GM12878 (cell line): Measurements from ENCODE around the gene NHERF2.
A peak's percentile ranks its signal among the peaks of the same experiment; 100 is the strongest.

ENCODE experiments used
- MXI1 ChIP-seq: fragments of 150-350 bp; IDR thresholded peaks from 2 replicates; pipeline ENCODE4 v1.6.1; 2011; ENCODE audit warnings: low read depth, mild to moderate bottlenecking, inconsistent platforms, low read length, improper control_type of control experiment
- MYB ChIP-seq: fragments of 150-350 bp; IDR thresholded peaks from 2 replicates; pipeline ENCODE4 v1.6.1; 2014; ENCODE audit warnings: mild to moderate bottlenecking, low read depth, low read length, borderline replicate concordance
- NFYB ChIP-seq: IDR thresholded peaks from 2 replicates; pipeline ENCODE4 v1.6.1; 2011; ENCODE audit warnings: low read depth, mild to moderate bottlenecking, low read length, improper control_type of control experiment, moderate library complexity; ENCODE audit not compliant: insufficient read depth
- SIN3A ChIP-seq: IDR thresholded peaks from 2 replicates; pipeline ENCODE4 v1.6.1; 2012; ENCODE audit warnings: low read depth, low read length, improper control_type of control experiment
- SUZ12 ChIP-seq: fragments of 200-600 bp; sonication (generic); IDR thresholded peaks from one replicate; pipeline ENCODE4 v1.6.1; 2018; ENCODE audit warnings: antibody characterized with exemption, mild to moderate bottlenecking; ENCODE audit not compliant: unreplicated experiment
- TF ChIP-seq, protein P1 (sequence below): fragments of 450-650 bp; IDR thresholded peaks from 2 replicates; pipeline ENCODE4 v1.6.1; 2014; ENCODE audit warnings: mild to moderate bottlenecking
- TF ChIP-seq, protein P2 (sequence below), 3 experiments: IDR thresholded peaks in 2 of 3; conservative IDR thresholded peaks in 1 of 3; 2 replicates each; pipeline ENCODE4 v1.5.1; 2011; ENCODE audit warnings: low read depth in 3 of 3, low read length in 3 of 3, mild to moderate bottlenecking in 3 of 3, control low read depth in 2 of 3, moderate library complexity in 2 of 3, inconsistent platforms in 1 of 3, mixed read lengths in 1 of 3; ENCODE audit not compliant: control insufficient read depth in 2 of 3, insufficient read depth in 1 of 3; ENCODE audit errors: extremely low read depth in 1 of 3

DNA sequence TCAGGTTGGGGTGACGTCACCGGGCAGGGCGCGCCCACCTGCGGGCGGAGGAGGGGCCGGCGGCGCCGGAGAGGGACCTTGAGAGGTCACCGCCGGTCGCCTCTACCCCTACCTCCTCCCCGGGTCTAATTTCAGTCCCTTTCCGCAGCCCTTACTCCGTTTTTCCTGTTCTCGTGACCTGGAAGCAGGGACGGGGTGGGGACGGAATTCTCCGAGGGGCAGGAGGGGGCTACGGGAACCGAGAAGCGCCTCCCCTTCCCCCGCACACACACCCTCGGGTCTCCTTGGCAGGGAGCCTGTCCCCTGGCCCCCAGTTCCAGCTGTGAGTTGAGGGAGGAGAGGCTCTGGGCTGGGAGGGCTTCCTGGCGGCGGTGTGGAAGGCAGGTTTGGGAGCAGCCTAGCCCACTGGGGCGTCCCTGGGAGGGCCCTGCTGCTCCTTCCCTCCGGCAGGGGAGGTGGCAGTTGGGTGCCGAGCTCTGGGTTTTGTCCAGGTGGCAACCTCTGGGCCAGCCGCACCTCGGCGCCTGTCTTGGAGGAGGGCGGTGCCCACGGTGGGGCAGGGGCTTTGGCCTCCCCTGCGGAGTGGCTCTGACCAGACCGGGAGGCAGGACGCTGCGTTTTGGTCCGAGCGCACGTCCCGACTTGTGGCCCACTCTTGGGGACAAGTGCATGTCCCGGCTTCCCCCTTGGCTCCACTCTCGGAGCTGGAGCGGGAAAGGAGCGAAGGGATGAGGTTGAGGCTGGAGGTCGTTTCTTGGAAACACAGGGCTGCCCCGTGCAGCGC, 36.2 kb upstream of the NHERF2 start:
- TF ChIP-seq, protein P1, sequence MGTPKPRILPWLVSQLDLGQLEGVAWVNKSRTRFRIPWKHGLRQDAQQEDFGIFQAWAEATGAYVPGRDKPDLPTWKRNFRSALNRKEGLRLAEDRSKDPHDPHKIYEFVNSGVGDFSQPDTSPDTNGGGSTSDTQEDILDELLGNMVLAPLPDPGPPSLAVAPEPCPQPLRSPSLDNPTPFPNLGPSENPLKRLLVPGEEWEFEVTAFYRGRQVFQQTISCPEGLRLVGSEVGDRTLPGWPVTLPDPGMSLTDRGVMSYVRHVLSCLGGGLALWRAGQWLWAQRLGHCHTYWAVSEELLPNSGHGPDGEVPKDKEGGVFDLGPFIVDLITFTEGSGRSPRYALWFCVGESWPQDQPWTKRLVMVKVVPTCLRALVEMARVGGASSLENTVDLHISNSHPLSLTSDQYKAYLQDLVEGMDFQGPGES = no peak
- no peak for TF ChIP-seq MYB
- no peak for TF ChIP-seq SUZ12
- TF ChIP-seq, protein P2, sequence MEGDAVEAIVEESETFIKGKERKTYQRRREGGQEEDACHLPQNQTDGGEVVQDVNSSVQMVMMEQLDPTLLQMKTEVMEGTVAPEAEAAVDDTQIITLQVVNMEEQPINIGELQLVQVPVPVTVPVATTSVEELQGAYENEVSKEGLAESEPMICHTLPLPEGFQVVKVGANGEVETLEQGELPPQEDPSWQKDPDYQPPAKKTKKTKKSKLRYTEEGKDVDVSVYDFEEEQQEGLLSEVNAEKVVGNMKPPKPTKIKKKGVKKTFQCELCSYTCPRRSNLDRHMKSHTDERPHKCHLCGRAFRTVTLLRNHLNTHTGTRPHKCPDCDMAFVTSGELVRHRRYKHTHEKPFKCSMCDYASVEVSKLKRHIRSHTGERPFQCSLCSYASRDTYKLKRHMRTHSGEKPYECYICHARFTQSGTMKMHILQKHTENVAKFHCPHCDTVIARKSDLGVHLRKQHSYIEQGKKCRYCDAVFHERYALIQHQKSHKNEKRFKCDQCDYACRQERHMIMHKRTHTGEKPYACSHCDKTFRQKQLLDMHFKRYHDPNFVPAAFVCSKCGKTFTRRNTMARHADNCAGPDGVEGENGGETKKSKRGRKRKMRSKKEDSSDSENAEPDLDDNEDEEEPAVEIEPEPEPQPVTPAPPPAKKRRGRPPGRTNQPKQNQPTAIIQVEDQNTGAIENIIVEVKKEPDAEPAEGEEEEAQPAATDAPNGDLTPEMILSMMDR (IDR thresholded peaks at IDR 0.05 in 2 of 3, conservative IDR thresholded peaks at IDR 0.05 in 1 of 3; ENCODE audit: control insufficient read depth in 2 of 3, extremely low read depth in 1 of 3, insufficient read depth in 1 of 3, low read depth in 3 of 3, low read length in 3 of 3) = no peak
- peak; percentile 15; the same call in 1 of the 2 replicates for TF ChIP-seq SIN3A
- TF ChIP-seq MXI1 = no peak
- no peak for TF ChIP-seq NFYB
